Adrenal gland (tissue), 12 donors: Measurements from ENCODE around the gene RBMX. TPM values are rescaled to one million over a fixed set of nuclear protein-coding genes. Genes with fewer than 3 reads are reported as not detected.
"Not testable (repeated sequence)": the region's sequence is repeated elsewhere in the genome, so short reads cannot be mapped to it uniquely, and the experiment has no call there.

Source experiments
- DNase-seq, 7 donors: peaks; one replicate each; pipeline ENCODE4 v3.0.0-alpha.2; 2019 to 2020
- H3K27ac ChIP-seq, 5 donors: fragments of 200-600 bp; sonication (generic) in 4 of 5; 1 replicate in 3 of 5; 2 replicates in 2 of 5; pipeline versions ENCODE4 v1.5.1 to v1.8.0; 2016 to 2020; ENCODE audit warnings: mild to moderate bottlenecking in 1 of 5
- H3K27me3 ChIP-seq: fragments of 200-600 bp; 2 replicates; pipeline ENCODE4 v1.8.0; 2021
- H3K36me3 ChIP-seq, 2 donors: fragments of 200-600 bp; replicated peaks in 1 of 2; 1 replicate in 1 of 2; 2 replicates in 1 of 2; pipeline versions ENCODE4 v1.5.1 to v1.8.0; 2018 to 2022
- H3K4me1 ChIP-seq, 2 donors: fragments of 200-600 bp; replicated peaks in 1 of 2; 1 replicate in 1 of 2; 2 replicates in 1 of 2; pipeline versions ENCODE4 v1.5.1 to v1.8.0; 2018 to 2021
- H3K4me3 ChIP-seq, 4 donors: fragments of 200-600 bp; sonication (generic) in 3 of 4; one replicate each; pipeline ENCODE4 v1.5.1; 2016 to 2018
- H3K9me3 ChIP-seq, 3 donors: fragments of 200-600 bp; sonication (generic) in 1 of 3; replicated peaks in 1 of 3; 1 replicate in 2 of 3; 2 replicates in 1 of 3; pipeline versions ENCODE4 v1.5.1 to v1.8.0; 2016 to 2021
- POLR2A ChIP-seq, 2 donors: fragments of 450-650 bp; IDR thresholded peaks; one replicate each; pipeline ENCODE4 v1.6.1; 2017; ENCODE audit warnings: antibody characterized with exemption in 2 of 2, mild to moderate bottlenecking in 2 of 2, moderate library complexity in 1 of 2
- WGBS, 4 donors: extraction: QIAGEN DNeasy Blood & Tissue Kit in 2 of 4; methylation state at CpG; one replicate each; pipeline versions ENCODE4 v1.1.5 to v1.1.7; 2013 to 2017; 5-methylcytosine and 5-hydroxymethylcytosine counted together
- intact Hi-C, 2 donors: fragments of 100-400 bp; cut with DNase I; formaldehyde crosslinking; loops; one replicate each; pipeline versions ENCODE4 v1.14.1 to v1.15.0; 2022 to 2023
- polyA plus RNA-seq, 3 donors: library from polyadenylated mRNA; stranded (reverse); fragments of 200-250 nt in 2 of 3; fragments of 350-450 nt in 1 of 3; fragmentation: Illumina TruSeq in 1 of 3; extraction: RNeasy Lipid Tissue Mini Kit (QIAGEN cat#74804) in 1 of 3; gene quantifications; one replicate each; pipeline ENCODE4 v1.2.3, GENCODE V29; 2013 to 2014
- total RNA-seq, 9 donors: library from RNA; depleted of rRNA in 4 of 9; stranded (reverse); fragments of >200 nt in 4 of 9; fragments of 120-200 nt in 1 of 9; fragmentation: NEBNext Ultra II Directional in 1 of 9; extraction: Animal tissue kit (Norgen Biotek cat#: 25700) in 1 of 9; gene quantifications; one replicate each; pipeline versions ENCODE4 v1.1.0 to v1.2.4, GENCODE V29; 2013 to 2023
- TF ChIP-seq, protein P1 (sequence below), 6 experiments: fragments of 450-650 bp in 4 of 6; fragments of 200-600 bp in 2 of 6; sonication (generic) in 1 of 6; IDR thresholded peaks; 1 replicate in 5 of 6; 2 replicates in 1 of 6; pipeline versions ENCODE4 v1.5.1 to v1.8.0; 2016 to 2021; ENCODE audit warnings: antibody characterized with exemption in 6 of 6, mild to moderate bottlenecking in 2 of 6, moderate library complexity in 1 of 6
- donor health status: healthy with polysubstance abuse.
- donor health status: Bipolar disorder and iron deficiency.
- donor health status: DM: yes; HTN: yes; CAD: no.
- donor health status: DM: no; HTN: no; CAD: no.
- donor health status: DM: no; HTN: no; CAD: no.
- donor health status: DM: yes; HTN: yes; CAD: no.

Gene RBMX
- total and polyA plus RNA-seq, 12 donors = 64.2 to 218 (median 136) TPM

DNA sequence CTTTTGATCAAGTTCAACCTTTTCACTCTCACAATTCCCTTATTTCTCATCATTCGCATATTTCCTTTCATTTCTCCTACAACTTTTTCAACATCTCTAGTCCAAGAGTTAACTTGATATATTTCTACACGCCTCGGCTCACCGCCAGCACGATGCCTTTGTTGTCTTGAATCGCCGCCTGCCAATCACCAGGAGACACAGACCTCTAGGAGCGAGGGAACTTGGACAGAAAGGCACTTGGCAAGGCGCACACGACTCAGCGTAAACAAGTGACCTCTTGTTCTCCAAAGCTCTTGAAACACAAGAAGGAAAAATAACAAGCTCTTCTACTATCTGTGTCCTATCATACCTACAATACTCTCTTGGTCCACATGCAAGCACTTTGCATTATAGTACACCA, 27.1 kb upstream of the RBMX start:
- Histone ChIP-seq H3K36me3 (no peaks in the 10 kb centered on the region), H3K27me3 (no peaks in the 10 kb centered on the region), H3K4me1 (no peaks in the 10 kb centered on the region), H3K9me3 (no peaks in the 10 kb centered on the region), H3K4me3 (no peak overlapping the region), H3K27ac (no peak overlapping the region)
- 77 to 87% (median 82%) methylated on average over 11 of the region's 11 CpGs for WGBS, 4 donors
- DNase-seq = no peak
- intact Hi-C loops = no loop called here
- TF ChIP-seq, protein P1, sequence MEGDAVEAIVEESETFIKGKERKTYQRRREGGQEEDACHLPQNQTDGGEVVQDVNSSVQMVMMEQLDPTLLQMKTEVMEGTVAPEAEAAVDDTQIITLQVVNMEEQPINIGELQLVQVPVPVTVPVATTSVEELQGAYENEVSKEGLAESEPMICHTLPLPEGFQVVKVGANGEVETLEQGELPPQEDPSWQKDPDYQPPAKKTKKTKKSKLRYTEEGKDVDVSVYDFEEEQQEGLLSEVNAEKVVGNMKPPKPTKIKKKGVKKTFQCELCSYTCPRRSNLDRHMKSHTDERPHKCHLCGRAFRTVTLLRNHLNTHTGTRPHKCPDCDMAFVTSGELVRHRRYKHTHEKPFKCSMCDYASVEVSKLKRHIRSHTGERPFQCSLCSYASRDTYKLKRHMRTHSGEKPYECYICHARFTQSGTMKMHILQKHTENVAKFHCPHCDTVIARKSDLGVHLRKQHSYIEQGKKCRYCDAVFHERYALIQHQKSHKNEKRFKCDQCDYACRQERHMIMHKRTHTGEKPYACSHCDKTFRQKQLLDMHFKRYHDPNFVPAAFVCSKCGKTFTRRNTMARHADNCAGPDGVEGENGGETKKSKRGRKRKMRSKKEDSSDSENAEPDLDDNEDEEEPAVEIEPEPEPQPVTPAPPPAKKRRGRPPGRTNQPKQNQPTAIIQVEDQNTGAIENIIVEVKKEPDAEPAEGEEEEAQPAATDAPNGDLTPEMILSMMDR (IDR thresholded peaks at IDR 0.05) = no peak
- no peak for TF ChIP-seq POLR2A (IDR thresholded peaks at IDR 0.05)

DNA sequence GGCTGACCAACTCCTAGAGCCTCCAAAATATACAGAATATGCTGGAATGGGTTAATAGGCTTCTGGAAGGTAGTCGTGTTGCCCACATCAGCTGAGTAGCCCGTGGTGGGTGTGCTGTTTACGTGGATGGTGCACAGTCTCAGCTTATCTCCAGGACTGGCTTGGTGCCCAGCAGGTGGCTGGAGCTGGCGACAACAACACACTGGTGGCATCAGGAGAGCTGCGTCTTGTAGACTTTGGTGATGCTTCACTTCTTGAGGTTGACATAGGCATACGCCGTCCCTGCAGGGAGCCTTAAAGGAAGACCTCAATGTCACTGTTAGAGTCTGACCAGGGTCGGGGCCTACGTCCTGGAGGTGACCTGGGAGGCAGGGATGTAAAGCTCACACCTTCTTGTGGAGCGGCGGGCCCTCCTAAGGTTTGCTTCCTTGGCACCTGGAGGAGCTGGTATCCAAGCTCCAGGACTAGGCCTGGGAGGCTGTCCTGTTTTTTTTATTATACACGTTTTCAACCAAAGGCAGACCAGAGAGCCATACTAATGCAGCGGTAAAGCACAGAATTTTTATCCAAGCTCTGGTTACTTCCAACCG, 26.5 kb upstream of the RBMX start:
- Histone ChIP-seq H3K27me3 (no peaks in the 10 kb centered on the region), H3K27ac (no peak overlapping the region), H3K4me1 (no peaks in the 10 kb centered on the region), H3K9me3 (no peaks in the 10 kb centered on the region), H3K36me3 (no peaks in the 10 kb centered on the region), H3K4me3 (no peak overlapping the region)
- 76 to 87% (median 81%) methylated on average over 10 to 14 of the region's 14 CpGs for WGBS, 4 donors
- intact Hi-C loops = no loop called here
- TF ChIP-seq POLR2A (IDR thresholded peaks at IDR 0.05) = no peak
- TF ChIP-seq, protein P1 (IDR thresholded peaks at IDR 0.05) = no peak
- DNase-seq = no peak

- intact Hi-C loops, H3K4me1 ChIP-seq, H3K4me3 ChIP-seq, H3K9me3 ChIP-seq, H3K27ac ChIP-seq, H3K27me3 ChIP-seq, H3K36me3 ChIP-seq, DNase-seq: not testable (repeated sequence)
- 75 to 97% (median 88%) methylated on average over 4 of the region's 4 CpGs for WGBS, 4 donors
Observed at GRCh38 chrX:136904067-136904466, 23.5 kb upstream of the RBMX start.

- H3K9me3 ChIP-seq, H3K27ac ChIP-seq, intact Hi-C loops, H3K4me1 ChIP-seq, H3K27me3 ChIP-seq, H3K36me3 ChIP-seq, H3K4me3 ChIP-seq, DNase-seq: not testable (repeated sequence)
- WGBS, 4 donors = 86 to 90% (median 87%) methylated on average over 7 to 10 of the region's 10 CpGs
Observed at GRCh38 chrX:136900071-136900470, 19.5 kb upstream of the RBMX start.

- Histone ChIP-seq H3K9me3 (no peaks in the 10 kb centered on the region), H3K36me3 (no peaks in the 10 kb centered on the region), H3K27ac (no peak overlapping the region), H3K27me3 (no peaks in the 10 kb centered on the region), H3K4me3 (no peak overlapping the region), H3K4me1 (no peaks in the 10 kb centered on the region)
- TF ChIP-seq POLR2A (IDR thresholded peaks at IDR 0.05) = no peak
- intact Hi-C loops = no loop called here
- 71 to 83% (median 77%) methylated on average over 1 of the region's 1 CpG for WGBS, 4 donors
- DNase-seq = no peak
Observed at GRCh38 chrX:136899221-136899620, 18.7 kb upstream of the RBMX start.

GRCh38 chrX:136898752-136899151, 18.2 kb upstream of the RBMX start:
- DNase-seq, H3K36me3 ChIP-seq, H3K4me3 ChIP-seq, intact Hi-C loops, H3K27ac ChIP-seq, H3K9me3 ChIP-seq, H3K27me3 ChIP-seq, H3K4me1 ChIP-seq: not testable (repeated sequence)
- whole genome bisulfite sequencing, 4 donors = 81 to 87% (median 85%) methylated on average over 7 of the region's 7 CpGs
